HG03565 (cell line): ENCODE data around the gene MYOF.

Experiments
- ATAC-seq: cut with Tn5 transposase; IDR thresholded peaks from one replicate; pipeline ENCODE4 v1.9.1; 2021; ENCODE audit warnings: mild to moderate bottlenecking, moderate library complexity; ENCODE audit not compliant: unreplicated experiment

The MYOF gene

DNA sequence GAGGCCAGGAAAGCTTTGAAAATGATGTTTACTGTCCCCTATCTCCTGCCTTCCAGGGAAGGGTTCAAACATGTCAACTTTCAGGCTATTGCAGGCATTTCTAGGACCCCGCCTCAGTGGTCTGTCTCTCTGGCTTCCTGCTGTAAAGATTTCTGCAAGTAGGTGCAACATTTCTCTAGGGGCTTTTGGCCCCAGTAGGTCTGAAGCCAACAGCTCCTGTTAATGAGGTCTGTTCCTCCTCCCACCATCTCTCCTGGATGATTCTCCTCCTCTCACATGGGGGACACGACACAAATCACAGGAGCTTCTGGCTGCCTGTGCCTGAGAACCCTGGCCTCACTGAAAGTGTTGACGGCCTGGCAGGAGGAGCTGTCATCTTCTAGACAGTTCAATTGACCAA is 214.1 kb downstream of the MYOF start:
- no peak for ATAC-seq

DNA sequence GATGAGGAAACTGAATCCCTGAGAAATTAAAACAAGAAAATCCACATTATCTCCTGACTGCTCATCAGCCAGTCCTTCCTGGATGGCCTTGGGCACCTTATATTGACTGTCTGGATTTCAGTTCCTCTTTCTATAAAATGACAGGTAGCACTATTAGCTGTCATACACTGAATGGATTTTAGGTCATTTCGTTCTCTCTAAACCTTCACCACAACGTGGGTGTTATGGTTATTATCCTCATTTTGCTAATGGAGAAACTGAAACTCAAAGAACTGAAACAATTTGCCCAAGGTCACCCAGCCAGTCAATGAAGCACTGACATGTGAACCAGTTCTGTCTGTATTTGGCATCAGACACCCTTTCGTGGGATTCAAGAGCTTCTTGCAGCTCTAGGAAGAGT is 214.6 kb downstream of the MYOF start:
- ATAC-seq = peak; percentile 98

DNA sequence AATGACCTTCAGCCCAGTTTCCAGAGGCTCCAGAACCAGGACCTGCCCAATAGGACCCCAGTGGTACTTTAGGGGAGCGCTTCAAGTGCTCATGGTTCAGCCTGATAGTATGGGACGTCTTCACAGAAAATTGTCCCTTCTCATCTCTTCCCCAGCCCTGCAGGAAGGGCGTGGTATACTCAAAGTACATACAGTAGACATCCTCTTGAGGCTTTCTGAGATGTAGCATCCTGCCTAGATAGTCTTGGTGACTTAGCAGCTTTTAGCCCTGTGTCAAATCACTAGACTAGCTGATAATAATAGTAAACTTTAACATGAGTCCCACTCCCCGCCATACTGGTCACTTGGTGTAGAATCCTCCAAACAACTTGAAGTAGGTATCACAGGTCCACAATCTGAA is 215.3 kb downstream of the MYOF start:
- no peak for ATAC-seq

DNA sequence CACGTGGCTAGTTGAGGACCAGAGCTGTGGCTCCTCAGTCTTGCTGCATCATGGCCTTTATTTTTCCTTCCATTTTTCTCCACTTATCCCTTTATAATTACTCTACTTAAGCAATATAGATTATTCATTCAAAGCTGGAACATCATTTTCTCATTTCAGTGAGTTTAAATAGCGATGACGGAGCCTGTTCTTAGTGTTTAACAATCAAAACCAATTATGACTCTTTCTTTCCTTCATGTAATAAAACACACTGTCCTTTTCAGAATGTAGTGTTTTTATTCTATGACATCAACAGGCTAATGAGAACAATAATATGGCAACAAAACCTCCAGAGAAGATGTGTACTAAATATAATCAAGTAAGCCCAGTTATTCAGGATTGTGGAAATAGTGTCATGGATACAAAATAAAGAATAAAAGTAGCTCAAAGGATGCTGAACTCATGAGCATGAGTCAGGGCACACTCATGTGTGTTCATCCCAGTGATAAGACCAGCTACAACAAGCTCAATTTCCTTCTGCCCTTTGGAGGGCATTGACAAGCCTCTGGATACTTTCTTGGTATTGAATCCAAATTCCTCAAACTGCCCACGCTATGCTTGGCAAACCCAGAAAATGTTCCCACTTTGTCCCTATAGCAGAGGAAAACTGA is 220.0 kb downstream of the MYOF start:
- no peak for ATAC-seq

DNA sequence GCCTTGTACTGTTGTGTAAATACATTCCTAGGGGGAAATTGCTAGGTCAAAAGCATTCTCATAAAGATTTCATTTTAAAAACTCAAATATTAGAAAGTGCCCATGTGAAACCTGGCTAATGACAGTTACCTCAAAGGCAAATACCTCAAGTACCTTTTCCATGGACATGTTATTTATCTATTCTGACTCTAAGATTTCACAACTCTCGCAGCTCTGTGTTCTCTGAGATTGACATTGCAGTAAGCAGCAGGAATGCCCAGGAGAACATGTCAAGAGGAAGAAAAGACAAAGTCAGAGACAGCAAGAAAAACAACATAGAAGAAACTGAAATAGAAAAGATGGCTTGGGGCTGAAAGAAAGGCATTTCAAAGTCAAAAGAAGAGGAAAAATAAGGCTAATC is 221.0 kb downstream of the MYOF start:
- no peak for ATAC-seq

DNA sequence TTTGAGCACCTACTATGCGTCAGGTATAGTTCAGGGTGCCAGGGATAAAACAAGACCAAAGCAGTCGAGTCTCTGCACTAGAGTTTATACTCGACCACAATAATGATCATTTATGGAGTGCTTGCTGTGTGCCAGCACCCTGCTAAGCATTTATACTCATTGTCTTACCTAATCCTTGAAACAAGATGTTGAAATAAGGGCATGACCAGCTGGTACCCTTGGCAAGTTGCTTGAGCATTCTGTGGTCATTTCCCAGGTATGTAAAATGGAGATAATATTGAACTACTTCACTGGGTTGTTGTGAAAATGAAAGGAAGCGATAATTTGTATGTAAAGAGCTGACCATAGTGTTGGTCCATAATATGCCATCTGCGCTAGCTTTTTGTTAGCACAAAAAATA is 223.0 kb downstream of the MYOF start:
- ATAC-seq = no peak
